HG03442 (cell line): ENCODE measurements around the gene CMIP.
"Not testable (repeated sequence)": the region's sequence is repeated elsewhere in the genome, so short reads cannot be mapped to it uniquely, and the experiment has no call there.

Source experiments
- ATAC-seq: cut with Tn5 transposase; IDR thresholded peaks from one replicate; pipeline ENCODE4 v1.9.1; 2021; ENCODE audit warnings: mild to moderate bottlenecking, moderate library complexity; ENCODE audit not compliant: unreplicated experiment

The CMIP gene

DNA sequence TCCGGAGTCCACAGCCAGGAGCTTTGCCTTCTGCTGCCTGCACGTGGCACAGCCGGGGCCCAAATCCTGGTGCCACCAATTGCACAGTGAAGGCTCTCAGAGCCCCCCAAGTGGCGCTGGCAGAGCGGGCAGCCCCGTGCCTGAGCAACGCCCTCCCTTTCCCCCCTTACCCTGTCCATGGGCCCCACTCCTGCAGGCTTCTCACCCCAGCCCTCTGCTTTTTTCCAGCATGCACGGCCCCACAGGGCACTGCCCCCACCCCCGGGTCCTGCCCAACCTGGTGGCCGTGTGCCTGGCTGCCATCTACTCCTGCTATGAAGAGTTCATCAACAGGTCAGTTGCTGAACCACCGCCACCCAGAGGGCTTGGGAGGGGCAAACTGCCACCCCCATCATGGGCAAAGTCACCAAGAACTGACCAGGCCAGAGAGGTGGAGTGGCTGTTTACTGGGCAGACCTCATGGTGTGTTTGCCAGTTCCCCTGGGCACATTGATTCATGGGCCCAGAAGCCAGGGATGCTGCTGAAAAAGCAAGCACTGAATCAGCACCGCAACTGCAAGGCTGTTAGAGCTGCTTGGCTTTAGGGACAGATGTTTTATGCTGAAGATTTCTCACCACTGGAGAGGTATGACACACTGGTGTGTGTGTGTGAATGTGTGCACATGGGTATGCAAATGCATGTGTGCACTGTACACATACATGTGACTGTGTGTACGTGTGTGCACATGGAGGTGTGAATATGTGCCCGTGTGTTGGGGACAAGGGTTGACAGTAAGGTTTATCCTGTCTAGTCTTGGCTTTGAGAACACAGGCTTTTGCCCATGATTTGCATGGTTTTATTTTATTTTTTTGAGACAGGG, 227.4 kb downstream of the CMIP start:
- ATAC-seq: no peak

GRCh38 chr16:81673432-81673831, 228.8 kb downstream of the CMIP start:
- no peak for ATAC-seq

DNA sequence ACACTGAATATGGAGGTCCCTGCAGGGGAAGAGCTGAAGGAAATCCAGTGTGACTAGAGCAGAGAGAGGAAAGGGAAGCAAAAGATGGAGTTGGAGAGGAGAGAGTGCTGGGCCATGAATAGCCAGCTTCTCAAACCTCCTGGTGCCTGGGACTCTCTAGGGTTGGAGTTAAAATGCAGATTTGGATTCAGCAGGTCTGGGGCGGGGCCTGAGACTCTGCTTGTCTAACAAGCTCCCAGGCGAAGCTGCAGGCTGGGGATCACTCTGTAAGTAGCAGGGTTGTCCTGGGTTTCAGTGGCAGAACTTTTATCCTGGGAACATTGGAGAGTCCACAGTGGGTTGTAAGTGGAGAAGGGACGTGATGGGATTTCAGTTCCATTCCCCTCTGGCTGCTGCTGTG, 231.1 kb downstream of the CMIP start:
- no peak for ATAC-seq

DNA sequence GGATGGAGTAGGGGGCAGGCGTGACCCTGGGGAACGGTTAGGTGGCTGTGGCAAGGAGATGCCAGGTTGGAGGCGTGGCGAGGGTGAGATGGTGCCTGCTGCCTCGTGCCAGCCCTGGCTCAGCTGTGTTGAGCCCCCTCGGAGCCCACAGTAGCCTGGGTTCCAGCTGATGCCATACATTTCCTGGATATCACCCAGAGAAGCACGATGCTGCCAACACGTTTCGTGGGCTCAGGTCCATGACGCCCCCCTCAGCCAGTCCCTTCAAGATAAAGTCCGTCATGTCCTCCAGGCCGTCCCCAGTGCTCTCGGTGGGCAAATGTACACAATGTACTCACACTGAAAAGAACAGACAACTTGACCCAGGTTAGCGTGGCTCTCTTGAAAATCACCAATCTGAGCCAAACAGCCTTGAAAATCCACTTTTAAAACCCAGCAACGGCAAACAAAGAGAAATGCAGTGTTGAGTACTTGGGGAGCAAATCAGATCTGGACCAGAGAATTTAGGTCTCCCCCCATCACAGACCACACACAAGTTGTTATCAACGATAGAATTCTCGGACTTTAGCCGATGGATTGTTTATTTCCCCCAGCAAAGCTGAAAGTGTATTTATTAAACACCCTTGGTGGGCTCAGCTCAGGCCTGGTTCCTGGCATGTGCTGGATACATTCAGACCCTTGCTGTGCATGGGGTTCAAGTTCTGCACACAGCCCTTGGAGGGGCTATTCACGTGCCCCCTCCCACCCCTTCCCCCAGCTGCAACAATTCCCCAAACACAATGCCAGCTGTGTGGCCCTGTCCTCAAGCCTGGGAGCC, 231.7 kb downstream of the CMIP start:
- ATAC-seq: no peak

GRCh38 chr16:81676883-81677737, 232.5 kb downstream of the CMIP start:
- ATAC-seq: no peak

- ATAC-seq: no peak
Measured at GRCh38 chr16:81678326-81679095, 233.9 kb downstream of the CMIP start.

- ATAC-seq: no peak
Measured at GRCh38 chr16:81679721-81680430, 235.3 kb downstream of the CMIP start.

DNA sequence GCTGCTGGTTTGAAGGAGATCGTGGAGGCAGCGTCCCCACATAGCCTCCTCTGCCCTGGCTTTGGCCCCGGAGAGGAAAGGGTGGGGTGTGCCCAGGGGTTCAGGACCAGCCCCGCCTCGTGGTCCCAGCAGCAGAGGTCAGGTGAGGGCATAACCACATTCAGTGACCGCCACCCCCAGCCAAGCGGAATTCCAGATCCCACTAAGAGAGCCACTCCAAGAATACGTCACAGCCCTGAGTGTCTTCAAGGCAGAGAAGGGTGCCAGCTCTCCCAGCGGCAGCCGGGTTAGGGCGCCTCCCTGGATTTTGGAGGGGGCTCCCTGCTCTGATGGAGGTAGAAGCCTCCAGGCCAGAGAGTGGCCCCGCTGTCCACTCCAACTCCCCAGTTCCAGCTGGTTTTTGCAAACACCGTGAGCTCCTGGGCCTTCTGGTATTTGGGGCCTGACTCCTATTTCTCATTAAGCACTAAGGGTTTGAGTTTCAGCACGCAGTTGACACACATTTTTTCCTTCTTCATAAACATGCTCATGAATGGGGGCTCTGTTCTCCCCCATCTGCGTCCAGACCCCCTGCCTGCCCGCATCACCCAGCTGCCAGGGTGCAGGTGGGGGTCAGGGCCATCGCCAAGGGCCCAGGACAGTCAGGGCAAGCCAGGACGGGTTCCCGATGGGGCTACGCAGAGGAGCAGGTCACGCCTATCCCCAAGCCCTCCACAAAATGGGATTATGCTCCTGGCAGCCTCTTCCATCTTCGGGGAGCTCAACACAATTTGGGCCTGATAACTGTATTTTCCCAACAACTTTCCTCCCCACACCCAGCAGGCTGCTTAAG, 236.1 kb downstream of the CMIP start:
- no peak for ATAC-seq

DNA sequence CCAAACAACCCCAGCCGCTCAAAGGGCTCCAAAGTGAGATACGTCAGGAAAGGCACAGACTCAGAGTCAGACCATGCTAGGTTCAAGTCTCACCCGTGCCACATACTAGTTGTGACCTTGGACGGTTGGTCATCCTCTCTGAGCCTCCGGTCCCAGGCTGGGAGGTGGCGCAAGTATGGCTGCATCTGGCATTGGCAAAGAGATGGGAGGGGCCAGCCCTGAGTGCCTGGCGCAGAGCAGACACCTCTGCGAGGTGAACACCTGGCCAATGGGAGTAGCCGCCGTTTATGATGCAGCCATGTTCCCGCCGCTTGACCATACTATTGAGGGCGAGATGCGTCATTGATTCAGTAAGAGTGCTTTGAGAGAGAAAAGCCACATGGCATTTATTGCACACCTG, 236.7 kb downstream of the CMIP start:
- no peak for ATAC-seq

DNA sequence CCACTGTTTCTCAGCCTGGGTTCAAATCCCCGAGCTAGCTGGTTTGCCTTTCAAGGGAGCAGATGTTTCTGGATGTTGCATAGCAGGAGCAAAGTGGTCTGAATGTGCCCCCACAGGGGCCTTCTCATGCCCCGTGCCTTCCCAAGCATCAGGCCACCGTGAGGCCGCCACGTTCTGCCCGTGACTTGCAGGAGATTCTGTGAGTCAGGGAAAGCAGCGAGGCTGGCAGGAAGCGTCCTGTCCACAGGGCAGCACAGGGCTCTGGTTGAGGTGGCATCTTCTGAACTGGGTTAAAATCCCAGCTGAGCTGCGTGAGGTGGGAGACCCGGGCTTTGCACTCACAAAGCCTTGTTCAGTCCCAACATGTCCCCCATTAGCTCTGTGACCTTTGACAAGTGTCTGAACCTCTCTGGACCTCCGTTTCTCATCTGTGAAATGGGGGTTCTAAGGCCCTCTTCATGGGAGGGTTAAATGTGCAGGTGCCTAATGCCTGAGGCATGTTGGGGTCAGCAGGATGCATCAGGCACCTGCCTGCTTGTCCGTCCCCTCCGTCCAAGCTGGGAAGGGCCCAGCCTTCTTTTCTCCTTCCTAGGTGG, 239.7 kb downstream of the CMIP start:
- no peak for ATAC-seq

DNA sequence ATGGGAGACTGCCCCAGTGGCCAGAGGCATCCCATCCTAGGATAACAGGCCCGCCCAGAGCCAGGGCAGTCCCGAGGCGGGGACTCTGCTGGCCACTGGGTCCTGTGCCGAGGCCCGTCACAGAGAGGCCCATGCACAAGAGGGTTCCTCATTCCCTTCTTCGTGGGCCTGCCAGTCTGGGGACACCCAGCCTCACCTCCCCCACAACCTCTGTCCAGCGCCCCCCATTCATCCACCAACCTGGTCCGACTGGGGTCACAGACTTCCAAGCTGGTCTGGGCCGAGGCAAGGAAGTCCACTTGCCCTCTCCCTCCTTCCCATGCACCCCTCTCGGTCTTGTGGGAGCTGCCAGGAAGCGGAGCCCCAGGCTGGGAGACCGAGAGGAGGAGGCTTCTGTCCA, 240.3 kb downstream of the CMIP start:
- ATAC-seq: no peak

DNA sequence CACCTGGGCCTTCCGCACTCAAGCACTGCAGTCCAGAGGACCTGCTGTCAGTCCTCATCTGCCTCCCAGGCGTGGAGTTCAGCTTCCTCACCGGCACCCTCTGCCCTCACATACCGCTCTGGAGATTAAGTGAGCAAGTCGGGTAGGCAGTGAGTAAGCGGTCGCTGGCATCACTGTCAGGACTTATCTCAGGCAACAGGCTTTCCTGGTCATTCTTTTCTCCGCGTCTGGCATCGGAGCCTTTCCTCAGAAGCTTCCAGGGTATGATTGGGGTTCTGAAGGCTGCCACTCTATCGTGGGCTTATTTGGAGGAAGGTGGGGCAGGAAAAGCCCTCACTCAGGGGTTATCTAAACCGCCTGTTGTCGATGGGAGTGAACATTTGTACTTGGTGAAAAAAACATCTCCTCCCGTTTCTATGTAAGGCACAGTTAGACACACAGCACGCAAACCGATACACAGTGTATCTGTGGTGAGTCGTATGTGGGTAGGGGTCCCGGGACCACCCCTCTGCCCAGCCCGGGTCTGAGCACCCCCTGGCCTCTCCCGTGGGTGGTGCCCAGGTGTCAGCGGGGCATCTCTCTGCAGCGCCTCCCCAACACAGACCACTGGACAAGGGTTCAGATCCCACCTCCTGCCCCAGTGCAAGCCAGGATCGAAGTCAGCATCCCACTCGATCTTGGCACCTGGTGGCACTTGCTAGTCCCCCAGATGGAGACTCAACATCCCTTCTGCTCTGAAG, 242.0 kb downstream of the CMIP start:
- no peak for ATAC-seq

DNA sequence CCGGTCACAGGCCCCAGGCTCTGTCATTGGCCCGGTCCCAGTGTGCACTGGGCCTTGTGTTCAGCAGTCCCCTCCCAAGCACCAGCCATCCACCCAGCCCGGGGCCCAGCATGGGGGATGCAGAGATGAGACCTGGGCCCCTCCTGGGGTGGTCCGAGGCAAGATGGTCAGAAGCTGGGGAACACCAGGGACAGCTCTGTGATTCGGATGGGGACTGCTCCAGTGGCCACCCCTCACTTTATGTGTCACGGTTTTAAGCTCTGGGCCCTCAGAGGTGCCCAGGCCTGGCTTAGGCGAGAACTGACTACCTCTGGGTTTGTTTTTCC, 242.5 kb downstream of the CMIP start:
- no peak for ATAC-seq

DNA sequence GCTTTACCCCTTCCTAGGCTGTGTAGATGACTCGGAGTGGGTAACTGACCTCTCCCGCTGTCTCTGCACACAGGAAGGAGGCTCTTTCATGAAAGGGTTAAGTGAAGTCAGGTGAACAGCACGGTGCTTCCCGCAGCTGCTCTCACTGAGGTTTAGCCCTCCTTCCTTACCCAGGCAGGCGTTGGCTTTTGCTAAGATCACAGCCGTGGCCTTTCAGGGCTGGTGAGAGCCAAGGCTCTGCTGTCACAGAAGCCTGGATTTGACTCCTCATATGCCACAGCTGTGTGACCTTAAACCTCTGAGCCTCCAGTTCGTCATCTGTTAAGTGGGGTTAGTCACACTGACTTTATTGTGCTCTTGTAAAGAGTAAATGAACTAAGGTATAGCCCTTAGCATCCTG, 243.6 kb downstream of the CMIP start:
- no peak for ATAC-seq

GRCh38 chr16:81688839-81689238, 244.2 kb downstream of the CMIP start:
- not testable (repeated sequence) for ATAC-seq

DNA sequence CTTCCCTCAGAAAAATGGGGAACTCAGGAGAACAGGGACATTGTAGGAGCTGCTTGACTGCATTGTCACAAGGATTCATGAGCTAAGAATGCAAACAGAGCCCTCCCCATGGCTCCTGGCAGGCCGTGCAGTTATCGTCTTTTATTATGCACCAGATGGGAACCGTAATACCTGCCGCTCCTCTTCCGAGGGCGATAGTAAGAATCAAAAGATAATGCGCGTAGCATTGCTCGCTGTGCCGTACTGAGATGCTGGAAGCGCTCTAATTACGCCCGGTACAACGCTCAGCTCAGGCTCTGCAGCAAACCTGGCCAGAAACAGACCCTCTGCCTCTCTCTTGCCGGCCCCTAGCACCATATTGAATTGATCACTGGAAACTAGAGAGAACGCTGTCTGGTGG, 247.4 kb downstream of the CMIP start:
- no peak for ATAC-seq

- no peak for ATAC-seq
Measured at GRCh38 chr16:81692571-81692970, 248.0 kb downstream of the CMIP start.
